Measurements from ENCODE around the gene ZC3H6.
"Not testable (repeated sequence)": the region's sequence is repeated elsewhere in the genome, so short reads cannot be mapped to it uniquely, and the experiment has no call there.

Gene ZC3H6

GRCh38 chr2:112282066-112282465 lies 6.7 kb downstream of the ZC3H6 start:
- not testable (repeated sequence) for DNase-seq

- DNase-seq: not testable (repeated sequence)
These were observed 8.1 kb downstream of the ZC3H6 start for GRCh38 chr2:112283535-112283934.

DNA sequence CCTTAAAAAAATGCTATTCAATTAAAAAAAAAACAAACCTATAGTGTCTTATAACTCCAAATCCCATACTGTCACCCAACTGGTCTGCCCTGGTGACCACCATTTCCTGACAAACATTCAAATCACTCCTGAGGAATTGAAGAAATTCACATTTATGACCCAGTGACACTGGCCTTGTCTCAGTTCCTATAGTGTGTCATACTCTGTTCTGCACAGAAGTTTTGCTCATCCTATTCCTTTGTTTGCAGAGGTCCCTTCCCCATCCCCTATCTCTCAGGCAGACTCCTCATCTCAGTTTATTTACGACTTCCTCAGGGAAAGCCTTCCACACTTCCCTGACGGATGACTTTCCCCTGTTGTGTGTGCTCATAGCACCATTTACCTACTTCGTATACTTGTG lies 14.7 kb downstream of the ZC3H6 start:
- DNase-seq: no peak

DNA sequence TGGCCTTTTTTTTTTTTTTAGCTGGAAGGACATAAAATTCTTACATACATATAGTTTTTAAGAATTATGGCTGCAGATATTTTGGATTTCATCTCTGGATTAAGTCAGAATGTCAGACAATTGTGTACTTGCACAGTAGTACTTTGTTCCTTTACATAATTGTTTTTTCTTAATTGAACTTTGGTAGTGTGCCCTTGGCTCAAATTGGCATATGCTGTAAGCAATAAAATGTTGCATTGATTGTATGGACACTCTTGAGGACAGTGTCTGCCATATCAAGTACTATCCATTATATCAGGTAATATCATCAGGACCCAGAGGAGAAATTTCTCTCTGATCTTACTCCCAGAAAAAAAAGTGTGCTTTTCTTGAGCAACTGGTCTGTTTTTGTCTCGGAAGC lies 15.3 kb downstream of the ZC3H6 start:
- DNase-seq: no peak

GRCh38 chr2:112293636-112294401 lies 18.4 kb downstream of the ZC3H6 start:
- DNase-seq: no peak

- no peak for DNase-seq
These were observed 20.1 kb downstream of the ZC3H6 start for GRCh38 chr2:112295407-112296078.

DNA sequence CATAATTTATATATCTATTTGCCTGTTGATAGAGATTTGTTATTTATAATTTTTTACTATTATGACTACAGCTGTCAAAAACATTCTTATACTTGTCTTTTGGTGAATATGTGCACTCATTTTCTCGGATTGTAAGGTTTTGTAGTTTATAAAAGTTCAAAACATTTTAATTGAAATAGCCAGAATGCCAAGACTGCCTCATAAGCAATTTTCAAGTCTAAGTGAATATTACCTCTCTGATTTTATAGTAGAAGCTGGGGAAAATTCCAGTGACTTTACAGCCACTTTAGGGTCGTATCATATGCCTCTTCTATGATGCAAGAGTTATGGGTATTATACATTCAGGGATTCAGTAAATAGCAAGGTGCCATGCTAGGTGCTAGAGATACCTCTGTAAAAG lies 21.0 kb downstream of the ZC3H6 start:
- DNase-seq: no peak

DNA sequence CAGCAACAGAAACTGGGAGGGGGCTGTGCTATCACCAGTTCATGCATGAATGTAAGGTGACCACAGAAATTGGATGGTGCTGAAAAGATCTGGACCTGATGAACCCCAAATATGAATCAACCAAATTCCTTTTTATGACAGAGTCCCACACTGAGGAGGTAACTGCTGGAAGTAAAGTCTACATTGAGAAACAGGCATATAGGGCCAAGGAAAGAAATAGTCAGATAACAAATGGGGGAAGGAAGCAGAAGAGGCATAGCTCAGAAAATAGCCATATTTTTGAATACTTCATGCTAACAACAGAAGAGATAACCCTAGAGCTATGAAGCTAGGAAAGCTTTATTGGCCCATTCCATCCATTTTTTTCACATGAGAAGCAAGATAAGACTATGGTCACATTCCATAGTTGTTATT lies 25.8 kb downstream of the ZC3H6 start:
- no peak for DNase-seq

DNA sequence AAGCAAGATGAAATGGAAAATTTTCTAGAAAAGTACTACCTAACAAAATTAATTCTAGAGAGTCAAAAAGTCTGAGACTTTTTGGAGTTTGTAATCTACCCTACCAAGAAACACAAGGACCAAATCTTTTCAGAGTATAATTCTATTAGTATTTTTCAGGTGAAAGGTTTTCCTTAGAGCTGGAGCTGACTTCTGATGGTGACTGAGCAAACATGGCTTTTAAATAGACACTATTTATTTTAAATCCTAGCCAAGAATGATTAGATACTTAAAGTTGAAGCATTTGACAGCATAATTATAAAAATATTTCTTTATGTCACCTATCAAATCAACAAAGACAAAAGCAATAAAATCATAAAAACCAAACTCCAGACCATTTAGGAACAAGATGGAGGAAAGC lies 26.6 kb downstream of the ZC3H6 start:
- no peak for DNase-seq

GRCh38 chr2:112304298-112304941 lies 29.0 kb downstream of the ZC3H6 start:
- DNase-seq: no peak

GRCh38 chr2:112305132-112305531 lies 29.7 kb downstream of the ZC3H6 start:
- no peak for DNase-seq

DNA sequence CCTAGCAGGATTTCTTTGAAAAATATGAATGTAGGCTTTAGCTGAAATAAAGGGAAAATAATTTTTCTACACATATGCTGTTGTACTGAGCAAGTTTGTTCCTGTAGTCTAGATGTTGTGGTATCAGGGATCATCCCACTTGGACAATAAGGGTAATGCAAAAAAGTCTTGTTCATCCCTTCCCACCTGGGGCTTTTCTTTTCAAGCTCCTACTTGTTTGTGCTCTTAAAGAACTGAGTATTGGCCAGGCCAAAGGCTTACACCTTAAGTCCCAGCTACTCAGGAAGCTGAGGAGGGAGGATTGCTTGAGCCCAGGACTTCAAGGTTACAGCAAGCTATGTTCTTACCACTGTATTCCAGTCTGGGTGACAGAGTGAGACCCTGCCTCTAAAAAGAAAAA lies 35.5 kb downstream of the ZC3H6 start:
- DNase-seq: no peak

- DNase-seq: no peak
These were observed 36.5 kb downstream of the ZC3H6 start for GRCh38 chr2:112311932-112312331.

- no peak for DNase-seq
These were observed 37.4 kb downstream of the ZC3H6 start for GRCh38 chr2:112312821-112313220.

DNA sequence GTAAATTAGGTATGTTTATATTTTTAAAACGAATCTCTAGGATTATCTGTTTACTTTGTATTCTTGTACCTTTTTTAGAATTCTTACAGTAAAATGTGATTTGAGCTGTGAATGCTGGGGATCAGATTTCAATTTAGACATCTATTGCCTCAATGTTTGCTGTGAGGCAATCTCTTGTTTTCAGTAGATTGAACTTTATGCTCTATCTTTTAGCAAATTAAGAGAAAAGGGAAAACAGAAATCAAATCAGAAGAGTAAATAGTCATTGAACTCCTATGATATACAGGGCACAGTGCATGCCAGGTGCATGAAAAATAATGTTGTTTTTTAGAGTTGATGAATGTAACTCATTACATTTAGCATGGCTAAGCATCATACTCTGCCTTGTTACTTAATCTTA lies 39.5 kb downstream of the ZC3H6 start:
- no peak for DNase-seq

GRCh38 chr2:112317303-112318158 lies 42.1 kb downstream of the ZC3H6 start:
- DNase-seq: no peak

DNA sequence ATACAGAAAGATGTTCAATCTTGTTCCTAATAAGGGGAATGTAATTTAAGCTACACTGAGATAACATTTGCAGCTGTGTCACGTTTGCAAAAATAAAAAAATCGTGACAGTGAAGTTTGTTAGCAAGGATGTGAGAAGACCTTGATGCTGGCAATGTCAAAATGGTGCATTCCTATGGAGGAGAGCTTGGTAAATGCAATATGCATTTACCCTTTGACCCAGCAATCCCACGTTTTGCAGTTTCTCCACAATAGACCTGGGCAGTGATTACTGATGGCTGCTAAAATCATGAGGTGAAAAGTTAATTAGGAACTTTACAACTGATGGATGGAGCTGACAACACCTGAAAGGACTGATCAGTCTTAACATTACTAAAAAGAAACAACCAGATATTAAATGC lies 43.1 kb downstream of the ZC3H6 start:
- no peak for DNase-seq

- DNase-seq: no peak
These were observed 46.3 kb downstream of the ZC3H6 start for GRCh38 chr2:112321375-112322320.

GRCh38 chr2:112322919-112323318 lies 47.5 kb downstream of the ZC3H6 start:
- DNase-seq: no peak

DNA sequence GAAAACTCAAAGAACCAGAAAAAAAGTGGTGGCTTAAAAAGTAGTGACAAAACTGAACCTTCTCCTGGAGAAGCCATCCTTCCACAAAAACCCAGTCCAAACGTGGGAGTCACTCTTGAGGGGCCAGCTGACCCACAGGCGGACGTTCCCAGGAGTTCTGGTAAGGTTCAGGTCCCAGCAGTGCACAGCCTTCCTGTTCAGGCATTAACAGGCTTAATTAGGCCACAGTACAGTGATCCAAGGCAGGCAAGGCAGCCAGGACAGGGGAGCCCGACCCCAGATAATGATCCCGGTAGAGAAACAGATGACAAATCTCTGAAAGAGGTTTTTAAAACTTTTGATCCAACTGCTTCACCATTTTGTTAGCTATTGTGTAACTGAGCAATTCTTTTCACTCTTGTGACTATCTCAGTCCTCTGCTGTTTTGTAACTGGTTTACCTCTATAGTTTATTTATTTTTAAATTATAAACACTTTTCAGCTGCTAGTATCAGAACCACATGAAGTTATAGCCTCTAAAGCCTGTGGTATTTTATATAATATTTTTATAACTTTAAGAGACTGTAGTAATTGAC lies 56.8 kb downstream of the ZC3H6 start:
- no peak for DNase-seq

- no peak for DNase-seq
These were observed 60.2 kb downstream of the ZC3H6 start for GRCh38 chr2:112335600-112335999.

GRCh38 chr2:112339986-112340385 lies 64.6 kb downstream of the ZC3H6 start:
- no peak for DNase-seq
